ENCODE data around the gene HPSE2. TPM values are rescaled to one million over a fixed set of nuclear protein-coding genes. Genes with fewer than 3 reads are reported as not detected.
A peak's percentile ranks its signal among the peaks of the same experiment; 100 is the strongest.

The HPSE2 gene
- total RNA-seq, 1 experiment from 2014 or later, result not detected

- intact Hi-C loops (cut with micrococcal nuclease; ENCODE audit: unreplicated experiment), result no loop called here
- CTCF ChIA-PET, result interaction anchor here (0.6 to 0.8 kb wide), 2 partner anchors 197 to 199 kb away, joined by 4 to 6 read pairs; no protein-coding TSS in a partner anchor
- DNase-seq (ENCODE audit: low read depth, low spot score) (no peak), ATAC-seq (no peak)
- Histone ChIP-seq H3K27me3 (ENCODE audit: control insufficient read depth, insufficient read depth, low read length) (no peaks in the 10 kb centered on the region), H3K4me3 (ENCODE audit: low read depth in 2 of 2, low read length in 2 of 2) (no peak overlapping the region), H3K9me3 (ENCODE audit: control insufficient read depth, insufficient read depth, low read depth, low read length) (no peaks in the 10 kb centered on the region), H3K27ac (ENCODE audit: low read length) (no peak overlapping the region), H3K4me1 (ENCODE audit: control insufficient read depth, insufficient read depth, low read length) (no peaks in the 10 kb centered on the region), H3K36me3 (ENCODE audit: control insufficient read depth, insufficient read depth, low read length) (no peaks in the 10 kb centered on the region)
- TF ChIP-seq REST (IDR thresholded peaks at IDR 0.05; ENCODE audit: insufficient read depth in 1 of 2, low read depth in 2 of 2, low read length in 1 of 2) (no peak), SIN3A (IDR thresholded peaks at IDR 0.05; ENCODE audit: borderline replicate concordance, insufficient read depth, low read depth, low read length) (no peak), CTCF (IDR thresholded peaks at IDR 0.05) (no peak), POLR2AphosphoS5 (IDR thresholded peaks at IDR 0.05; ENCODE audit: low read depth, low read length) (no peak), TCF7L2 (IDR thresholded peaks at IDR 0.05; ENCODE audit: low read depth, low read length) (no peak)
- no TSS peak for BruUV-seq (replicated peaks)
- POLR2A ChIA-PET, result no interaction called here
- in situ Hi-C loops (cut with HindIII; ENCODE audit: low pct_unique_long_range_greater_than_20kb, low sequenced_read_pairs), result no loop called here
Observed at GRCh38 chr10:98666276-98666675, 569.4 kb downstream of the HPSE2 start.

GRCh38 chr10:98664329-98665042, 571.2 kb downstream of the HPSE2 start:
- peak; percentile 15 for DNase-seq (ENCODE audit: low read depth, low spot score)
- ChIA-PET POLR2A (no interaction called here), CTCF (no interaction called here)
- no peaks in the 10 kb centered on the region for H3K27me3 ChIP-seq (ENCODE audit: control insufficient read depth, insufficient read depth, low read length)
- H3K4me3 ChIP-seq (ENCODE audit: low read depth in 2 of 2, low read length in 2 of 2), result no peak overlapping the region
- intact Hi-C loops (cut with micrococcal nuclease; ENCODE audit: unreplicated experiment) (loop anchor here (1.0 kb wide), 1 partner anchor 196 kb away; no protein-coding TSS in a partner anchor), in situ Hi-C loops (cut with HindIII; ENCODE audit: low pct_unique_long_range_greater_than_20kb, low sequenced_read_pairs) (no loop called here)
- H3K4me1 ChIP-seq (ENCODE audit: control insufficient read depth, insufficient read depth, low read length), result no peaks in the 10 kb centered on the region
- peak; percentile 82 for ATAC-seq
- H3K36me3 ChIP-seq (ENCODE audit: control insufficient read depth, insufficient read depth, low read length), result no peaks in the 10 kb centered on the region
- no peaks in the 10 kb centered on the region for H3K9me3 ChIP-seq (ENCODE audit: control insufficient read depth, insufficient read depth, low read depth, low read length)
- TF ChIP-seq SIN3A (IDR thresholded peaks at IDR 0.05; ENCODE audit: borderline replicate concordance, insufficient read depth, low read depth, low read length) (no peak), CTCF (IDR thresholded peaks at IDR 0.05) (peak; percentile 91)
- no peak overlapping the region for H3K27ac ChIP-seq (ENCODE audit: low read length)
- no TSS peak for BruUV-seq (replicated peaks)
